HG03342 (cell line): ENCODE data around the gene CARS1.

ENCODE experiments used
- ATAC-seq: cut with Tn5 transposase; IDR thresholded peaks from one replicate; pipeline ENCODE4 v1.9.1; 2021; ENCODE audit warnings: mild to moderate bottlenecking, moderate library complexity; ENCODE audit not compliant: unreplicated experiment

The CARS1 gene

GRCh38 chr11:3057069-3057963, at the start of gene CARS1:
Gene CARS1, minus strand, starts transcription at chr11:3057423. Its CDS starts 56 bp downstream, at chr11:3057367.
- peak; percentile 96 for ATAC-seq

- ATAC-seq, result no peak
These were observed 48.8 kb upstream of the CARS1 start for GRCh38 chr11:3105791-3106735.

- no peak for ATAC-seq
These were observed 48.0 kb upstream of the CARS1 start for GRCh38 chr11:3104961-3105790.

GRCh38 chr11:3104051-3104714, 47.0 kb upstream of the CARS1 start:
- ATAC-seq, result no peak

GRCh38 chr11:3103076-3103475, 45.9 kb upstream of the CARS1 start:
- no peak for ATAC-seq

GRCh38 chr11:3102641-3102921, 45.4 kb upstream of the CARS1 start:
- ATAC-seq, result no peak

GRCh38 chr11:3101921-3102640, 44.9 kb upstream of the CARS1 start:
- ATAC-seq, result no peak

GRCh38 chr11:3099178-3099577, 42.0 kb upstream of the CARS1 start:
- no peak for ATAC-seq

GRCh38 chr11:3096909-3097530, 39.8 kb upstream of the CARS1 start:
- no peak for ATAC-seq

GRCh38 chr11:3095712-3096361, 38.6 kb upstream of the CARS1 start:
- ATAC-seq, result no peak

GRCh38 chr11:3094223-3094824, 37.1 kb upstream of the CARS1 start:
- ATAC-seq, result no peak

- ATAC-seq, result no peak
These were observed 36.3 kb upstream of the CARS1 start for GRCh38 chr11:3093281-3094191.

- ATAC-seq, result no peak
These were observed 35.4 kb upstream of the CARS1 start for GRCh38 chr11:3092603-3093141.

- peak; percentile 71 for ATAC-seq
These were observed 34.8 kb upstream of the CARS1 start for GRCh38 chr11:3091846-3092602.

- ATAC-seq, result no peak
These were observed 34.0 kb upstream of the CARS1 start for GRCh38 chr11:3091081-3091845.
